Gastroesophageal sphincter (tissue), 4 donors: Measurements from ENCODE around the gene CTIF. TPM values are rescaled to one million over a fixed set of nuclear protein-coding genes. Genes with fewer than 3 reads are reported as not detected.
A peak's percentile ranks its signal among the peaks of the same experiment; 100 is the strongest.

Source experiments
- ATAC-seq: fragments of 150-250 bp; one replicate; pipeline ENCODE4 v1.9.1; 2016; ENCODE audit warnings: mild to moderate bottlenecking, moderate library complexity
- H3K27ac ChIP-seq, 4 donors: fragments of 200-600 bp; sonication (generic) in 3 of 4; 1 replicate in 3 of 4; 2 replicates in 1 of 4; pipeline ENCODE4 v1.5.1; 2016 to 2019
- H3K27me3 ChIP-seq: fragments of 200-600 bp; sonication (generic); one replicate; pipeline ENCODE4 v1.5.1; 2019
- H3K36me3 ChIP-seq, 2 donors: fragments of 200-600 bp; sonication (generic); one replicate each; pipeline ENCODE4 v1.5.1; 2019; ENCODE audit warnings: control low read depth in 1 of 2
- H3K4me1 ChIP-seq, 3 donors: fragments of 200-600 bp; sonication (generic); 1 replicate in 2 of 3; 2 replicates in 1 of 3; pipeline ENCODE4 v1.5.1; 2016 to 2019; ENCODE audit warnings: control low read depth in 2 of 3
- H3K4me3 ChIP-seq, 2 donors: fragments of 200-600 bp; sonication (generic); one replicate each; pipeline ENCODE4 v1.5.1; 2019; ENCODE audit warnings: mild to moderate bottlenecking in 1 of 2, moderate library complexity in 1 of 2
- H3K9me3 ChIP-seq, 3 donors: fragments of 200-600 bp; sonication (generic); one replicate each; pipeline ENCODE4 v1.5.1; 2017 to 2019; ENCODE audit warnings: control low read depth in 2 of 3
- CTCF ChIP-seq, 4 experiments: fragments of 200-600 bp in 2 of 4; fragments of 450-650 bp in 2 of 4; sonication (generic) in 1 of 4; IDR thresholded peaks; one replicate each; pipeline ENCODE4 v1.5.1; 2017 to 2019; ENCODE audit warnings: antibody characterized with exemption in 4 of 4, mild to moderate bottlenecking in 2 of 4, moderate library complexity in 2 of 4
- EP300 ChIP-seq: sonication (generic); formaldehyde crosslinking; IDR thresholded peaks from one replicate; pipeline ENCODE4 v1.6.1; 2017; ENCODE audit warnings: antibody characterized with exemption, mild to moderate bottlenecking
- POLR2A ChIP-seq, 2 donors: fragments of 450-650 bp; IDR thresholded peaks; one replicate each; pipeline ENCODE4 v1.6.1; 2017; ENCODE audit warnings: antibody characterized with exemption in 2 of 2, mild to moderate bottlenecking in 2 of 2, moderate library complexity in 1 of 2
- POLR2AphosphoS5 ChIP-seq: sonication (generic); formaldehyde crosslinking; IDR thresholded peaks from one replicate; pipeline ENCODE4 v1.6.1; 2017; ENCODE audit warnings: antibody characterized with exemption
- WGBS, 2 donors: methylation state at CpG; one replicate each; pipeline ENCODE4 v1.1.5; 2018; ENCODE audit warnings: low coverage in 1 of 2; 5-methylcytosine and 5-hydroxymethylcytosine counted together
- total RNA-seq, 4 donors: library from RNA; depleted of rRNA; stranded (reverse); fragments of >200 nt; gene quantifications; one replicate each; pipeline ENCODE4 v1.1.0, GENCODE V29; 2016

Gene CTIF
- total RNA-seq, 4 donors from 2014 or later: 31.4 to 124 (median 78.1) TPM

- Histone ChIP-seq H3K4me3 (no peak overlapping the region), H3K27me3 (no peaks in the 10 kb centered on the region), H3K4me1 (peaks cover 0 to 29% (median 0%) of the 10 kb centered on the region in 3 donors), H3K27ac (no peak overlapping the region), H3K9me3 (no peaks in the 10 kb centered on the region), H3K36me3 (peaks cover 0 to 11% of the 10 kb centered on the region in 2 donors)
- TF ChIP-seq POLR2AphosphoS5: no peak
- TF ChIP-seq EP300: no peak
- TF ChIP-seq CTCF (IDR thresholded peaks at IDR 0.05): no peak
- no peak for TF ChIP-seq POLR2A (IDR thresholded peaks at IDR 0.05)
- ATAC-seq: no peak
- WGBS, 2 donors: 60 to 78% methylated on average over 2 to 4 of the region's 12 CpGs
These were observed 170.7 kb downstream of the CTIF start for GRCh38 chr18:48709371-48710062.

GRCh38 chr18:48711651-48712486, 173.0 kb downstream of the CTIF start:
- Histone ChIP-seq H3K36me3 (peaks cover 0 to 6% of the 10 kb centered on the region in 2 donors), H3K4me1 (peaks cover 0 to 38% (median 0%) of the 10 kb centered on the region in 3 donors), H3K9me3 (no peaks in the 10 kb centered on the region), H3K27me3 (no peaks in the 10 kb centered on the region), H3K27ac (no peak overlapping the region), H3K4me3 (no peak overlapping the region)
- TF ChIP-seq POLR2A (IDR thresholded peaks at IDR 0.05) (no peak), EP300 (no peak), POLR2AphosphoS5 (no peak), CTCF (IDR thresholded peaks at IDR 0.05) (peak in 3 of 4 experiments; percentile 29 to 49 (median 46))
- no peak for ATAC-seq
- 60% methylated on average over 5 of the region's 15 CpGs; no CpG with 5 or more reads in 1 of the 2 donors for WGBS, 2 donors

- Histone ChIP-seq H3K9me3 (no peaks in the 10 kb centered on the region), H3K36me3 (peaks cover 0 to 8% of the 10 kb centered on the region in 2 donors), H3K27ac (peak overlapping the region in 1 of 4 donors; percentile 31), H3K4me3 (no peak overlapping the region), H3K4me1 (peaks cover 0 to 38% (median 0%) of the 10 kb centered on the region in 3 donors), H3K27me3 (no peaks in the 10 kb centered on the region)
- peak; percentile 57 for ATAC-seq
- 81% methylated on average over 11 of the region's 14 CpGs; no CpG with 5 or more reads in 1 of the 2 donors for WGBS, 2 donors
- TF ChIP-seq POLR2AphosphoS5 (peak; percentile 22), EP300 (no peak), CTCF (IDR thresholded peaks at IDR 0.05) (no peak)
These were observed 174.5 kb downstream of the CTIF start for GRCh38 chr18:48713309-48713708.

- ATAC-seq: no peak
- Histone ChIP-seq H3K4me3 (no peak overlapping the region), H3K4me1 (peaks cover 0 to 38% (median 0%) of the 10 kb centered on the region in 3 donors), H3K9me3 (no peaks in the 10 kb centered on the region), H3K27me3 (no peaks in the 10 kb centered on the region), H3K27ac (no peak overlapping the region), H3K36me3 (peaks cover 0 to 17% of the 10 kb centered on the region in 2 donors)
- 64 to 92% methylated on average over 2 to 6 of the region's 6 CpGs for WGBS, 2 donors
- TF ChIP-seq CTCF (IDR thresholded peaks at IDR 0.05) (no peak), POLR2A (IDR thresholded peaks at IDR 0.05) (no peak), EP300 (no peak), POLR2AphosphoS5 (no peak)
These were observed 176.0 kb downstream of the CTIF start for GRCh38 chr18:48714873-48715272.
